HG03175 (cell line): ENCODE data around the gene LONRF2.

ENCODE experiments used
- ATAC-seq: cut with Tn5 transposase; IDR thresholded peaks from one replicate; pipeline ENCODE4 v1.9.1; 2021; ENCODE audit warnings: mild to moderate bottlenecking, moderate library complexity; ENCODE audit not compliant: unreplicated experiment

The LONRF2 gene

GRCh38 chr2:100237770-100238169 is 84.5 kb downstream of the LONRF2 start:
- ATAC-seq, result no peak

- ATAC-seq, result no peak
Measured at GRCh38 chr2:100237163-100237562, 85.1 kb downstream of the LONRF2 start.

GRCh38 chr2:100236166-100236565 is 86.1 kb downstream of the LONRF2 start:
- ATAC-seq, result no peak

GRCh38 chr2:100235581-100235980 is 86.7 kb downstream of the LONRF2 start:
- no peak for ATAC-seq

GRCh38 chr2:100235098-100235497 is 87.2 kb downstream of the LONRF2 start:
- peak; percentile 95 for ATAC-seq

GRCh38 chr2:100234141-100234540 is 88.2 kb downstream of the LONRF2 start:
- ATAC-seq, result no peak

- no peak for ATAC-seq
Measured at GRCh38 chr2:100233061-100233460, 89.2 kb downstream of the LONRF2 start.

- ATAC-seq, result no peak
Measured at GRCh38 chr2:100230754-100231153, 91.5 kb downstream of the LONRF2 start.

- no peak for ATAC-seq
Measured at GRCh38 chr2:100228967-100229366, 93.3 kb downstream of the LONRF2 start.

GRCh38 chr2:100228415-100228814 is 93.9 kb downstream of the LONRF2 start:
- ATAC-seq, result no peak

GRCh38 chr2:100224988-100225710 is 97.2 kb downstream of the LONRF2 start:
- ATAC-seq, result no peak

GRCh38 chr2:100223502-100223901 is 98.8 kb downstream of the LONRF2 start:
- ATAC-seq, result no peak
